HepG2 (cell line): ENCODE measurements around the gene ATP6V0A1. TPM values are rescaled to one million over a fixed set of nuclear protein-coding genes. Genes with fewer than 3 reads are reported as not detected.

Experiments
- ASH2L ChIP-seq: fragments of 300-600, 200-600 bp; sonication (generic); IDR thresholded peaks from 2 replicates; pipeline ENCODE4 v1.7.0; 2017; ENCODE audit warnings: low read depth, mild to moderate bottlenecking, moderate library complexity, mixed read lengths, low read length; ENCODE audit not compliant: insufficient read length
- DZIP1 ChIP-seq: sonication (generic); formaldehyde crosslinking; IDR thresholded peaks from 2 replicates; pipeline ENCODE4 v1.5.0; 2020; ENCODE audit warnings: mild to moderate bottlenecking, missing genetic modification reagents
- FOXO1 ChIP-seq: sonication (generic); formaldehyde crosslinking; IDR thresholded peaks from 2 replicates; pipeline ENCODE4 v1.4.0; 2020; ENCODE audit warnings: missing genetic modification reagents
- HNF4A ChIP-seq: sonication (generic); formaldehyde crosslinking; IDR thresholded peaks from 2 replicates; pipeline ENCODE4 v1.4.0; 2020; ENCODE audit warnings: missing genetic modification reagents
- HOXA3 ChIP-seq: sonication (generic); formaldehyde crosslinking; IDR thresholded peaks from 2 replicates; pipeline ENCODE4 v1.5.0; 2020; ENCODE audit warnings: missing genetic modification reagents
- NFYC ChIP-seq: IDR thresholded peaks from 2 replicates; pipeline ENCODE4 v1.6.1; 2016; ENCODE audit warnings: missing genetic modification reagents, missing compliant biosample characterization
- NR2F6 ChIP-seq, 2 experiments: IDR thresholded peaks; 2 replicates each; pipeline ENCODE4 v1.6.1; 2016; ENCODE audit warnings: antibody characterized with exemption in 1 of 2, mild to moderate bottlenecking in 1 of 2
- PRMT3 ChIP-seq: sonication (generic); formaldehyde crosslinking; IDR thresholded peaks from 2 replicates; pipeline ENCODE4 v1.8.1; 2022; ENCODE audit warnings: low read depth, mild to moderate bottlenecking, moderate library complexity, missing genetic modification reagents, borderline replicate concordance
- SMC3 ChIP-seq: IDR thresholded peaks from 2 replicates; pipeline ENCODE4 v1.6.1; 2011; ENCODE audit warnings: low read length, improper control_type of control experiment
- SRSF1 ChIP-seq: fragments of 200-400 bp; formaldehyde crosslinking; optimal IDR thresholded peaks from 2 replicates; pipeline ENCODE3; 2017; ENCODE audit warnings: mild to moderate bottlenecking, low read depth, low read length, moderate library complexity
- ZBTB21 ChIP-seq: sonication (generic); formaldehyde crosslinking; IDR thresholded peaks from 2 replicates; pipeline ENCODE4 v1.4.0; 2020; ENCODE audit warnings: missing genetic modification reagents
- ZNF350 ChIP-seq: sonication (generic); formaldehyde crosslinking; IDR thresholded peaks from 2 replicates; pipeline ENCODE4 v1.4.0; 2020; ENCODE audit warnings: mild to moderate bottlenecking, low read depth, missing genetic modification reagents, borderline replicate concordance
- ZNF572 ChIP-seq: sonication (generic); formaldehyde crosslinking; IDR thresholded peaks from 2 replicates; pipeline ENCODE4 v1.5.1; 2020; ENCODE audit warnings: mild to moderate bottlenecking, missing genetic modification reagents
- ZNF589 ChIP-seq: sonication (generic); formaldehyde crosslinking; conservative IDR thresholded peaks from 2 replicates; pipeline ENCODE4 v1.8.0; 2022; ENCODE audit warnings: mild to moderate bottlenecking, moderate library complexity, missing genetic modification reagents
- ZNF761 ChIP-seq: sonication (generic); formaldehyde crosslinking; conservative IDR thresholded peaks from 2 replicates; pipeline ENCODE4 v1.4.0; 2020; ENCODE audit warnings: mild to moderate bottlenecking, missing genetic modification reagents
- polyA plus RNA-seq, 8 experiments: library from polyadenylated mRNA; depleted of rRNA in 3 of 8; stranded (reverse) in 7 of 8; unstranded in 1 of 8; fragments of >200 nt; fragmentation: Illumina TruSeq in 4 of 8; extraction: Trizol in 4 of 8; gene quantifications; 2 replicates each; pipeline versions ENCODE4 v1.2.1 to v1.2.3, GENCODE V29; 2011 to 2016; ENCODE audit warnings: low read depth in 4 of 8, missing spikeins in 1 of 8, mixed read lengths in 1 of 8; ENCODE audit not compliant: insufficient read depth in 1 of 8
- total RNA-seq, 5 experiments: library from RNA; depleted of rRNA; stranded (reverse); fragments of >200 nt; fragmentation: Illumina TruSeq; extraction: Trizol; gene quantifications; 2 replicates each; pipeline ENCODE4 v1.2.3, GENCODE V29; 2016; ENCODE audit warnings: low read depth in 1 of 5
- TF ChIP-seq, protein P1 (sequence below): sonication (generic); formaldehyde crosslinking; IDR thresholded peaks from 2 replicates; pipeline ENCODE4 v1.8.0; 2022; ENCODE audit warnings: missing genetic modification reagents, mild to moderate bottlenecking, moderate library complexity, borderline replicate concordance
- TF ChIP-seq, protein P2 (sequence below): sonication (generic); formaldehyde crosslinking; IDR thresholded peaks from 2 replicates; pipeline ENCODE4 v1.5.1; 2020; ENCODE audit warnings: mild to moderate bottlenecking, missing genetic modification reagents, borderline replicate concordance
- TF ChIP-seq, protein P3 (sequence below): IDR thresholded peaks from 2 replicates; pipeline ENCODE4 v1.6.1; 2016; ENCODE audit warnings: low read depth

The ATP6V0A1 gene
- total and polyA plus RNA-seq, 2 of the 13 experiments (the other 11 are each of a cell fraction or from before 2014, with no cell fraction given): 27.9 to 54.1 TPM

- TF ChIP-seq, protein P1, sequence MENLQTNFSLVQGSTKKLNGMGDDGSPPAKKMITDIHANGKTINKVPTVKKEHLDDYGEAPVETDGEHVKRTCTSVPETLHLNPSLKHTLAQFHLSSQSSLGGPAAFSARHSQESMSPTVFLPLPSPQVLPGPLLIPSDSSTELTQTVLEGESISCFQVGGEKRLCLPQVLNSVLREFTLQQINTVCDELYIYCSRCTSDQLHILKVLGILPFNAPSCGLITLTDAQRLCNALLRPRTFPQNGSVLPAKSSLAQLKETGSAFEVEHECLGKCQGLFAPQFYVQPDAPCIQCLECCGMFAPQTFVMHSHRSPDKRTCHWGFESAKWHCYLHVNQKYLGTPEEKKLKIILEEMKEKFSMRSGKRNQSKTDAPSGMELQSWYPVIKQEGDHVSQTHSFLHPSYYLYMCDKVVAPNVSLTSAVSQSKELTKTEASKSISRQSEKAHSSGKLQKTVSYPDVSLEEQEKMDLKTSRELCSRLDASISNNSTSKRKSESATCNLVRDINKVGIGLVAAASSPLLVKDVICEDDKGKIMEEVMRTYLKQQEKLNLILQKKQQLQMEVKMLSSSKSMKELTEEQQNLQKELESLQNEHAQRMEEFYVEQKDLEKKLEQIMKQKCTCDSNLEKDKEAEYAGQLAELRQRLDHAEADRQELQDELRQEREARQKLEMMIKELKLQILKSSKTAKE (CRISPR knock-in tag): no peak
- TF ChIP-seq DZIP1 (CRISPR knock-in tag) (no peak), NR2F6 (IDR thresholded peaks at IDR 0.05) (peak; percentile 41; the same call in 1 of the 2 replicates), NR2F6 (CRISPR knock-in tag; IDR thresholded peaks at IDR 0.05) (peak; percentile 73; the same call in 1 of the 2 replicates), FOXO1 (CRISPR knock-in tag) (peak; percentile 70), HOXA3 (peak; percentile 95), ZNF761 (CRISPR knock-in tag) (no peak; the same call in 1 of the 2 replicates), ZNF589 (peak; percentile 92; the same call in 1 of the 2 replicates), SRSF1 (no peak), ASH2L (peak; percentile 97), ZBTB21 (CRISPR knock-in tag) (no peak), SMC3 (no peak), ZNF350 (peak; percentile 87), NFYC (no peak; the same call in 1 of the 2 replicates), ZNF572 (CRISPR knock-in tag) (peak; percentile 93), PRMT3 (no peak; the same call in 1 of the 2 replicates), HNF4A (CRISPR knock-in tag) (peak; percentile 58; the same call in 1 of the 2 replicates)
- TF ChIP-seq, protein P2, sequence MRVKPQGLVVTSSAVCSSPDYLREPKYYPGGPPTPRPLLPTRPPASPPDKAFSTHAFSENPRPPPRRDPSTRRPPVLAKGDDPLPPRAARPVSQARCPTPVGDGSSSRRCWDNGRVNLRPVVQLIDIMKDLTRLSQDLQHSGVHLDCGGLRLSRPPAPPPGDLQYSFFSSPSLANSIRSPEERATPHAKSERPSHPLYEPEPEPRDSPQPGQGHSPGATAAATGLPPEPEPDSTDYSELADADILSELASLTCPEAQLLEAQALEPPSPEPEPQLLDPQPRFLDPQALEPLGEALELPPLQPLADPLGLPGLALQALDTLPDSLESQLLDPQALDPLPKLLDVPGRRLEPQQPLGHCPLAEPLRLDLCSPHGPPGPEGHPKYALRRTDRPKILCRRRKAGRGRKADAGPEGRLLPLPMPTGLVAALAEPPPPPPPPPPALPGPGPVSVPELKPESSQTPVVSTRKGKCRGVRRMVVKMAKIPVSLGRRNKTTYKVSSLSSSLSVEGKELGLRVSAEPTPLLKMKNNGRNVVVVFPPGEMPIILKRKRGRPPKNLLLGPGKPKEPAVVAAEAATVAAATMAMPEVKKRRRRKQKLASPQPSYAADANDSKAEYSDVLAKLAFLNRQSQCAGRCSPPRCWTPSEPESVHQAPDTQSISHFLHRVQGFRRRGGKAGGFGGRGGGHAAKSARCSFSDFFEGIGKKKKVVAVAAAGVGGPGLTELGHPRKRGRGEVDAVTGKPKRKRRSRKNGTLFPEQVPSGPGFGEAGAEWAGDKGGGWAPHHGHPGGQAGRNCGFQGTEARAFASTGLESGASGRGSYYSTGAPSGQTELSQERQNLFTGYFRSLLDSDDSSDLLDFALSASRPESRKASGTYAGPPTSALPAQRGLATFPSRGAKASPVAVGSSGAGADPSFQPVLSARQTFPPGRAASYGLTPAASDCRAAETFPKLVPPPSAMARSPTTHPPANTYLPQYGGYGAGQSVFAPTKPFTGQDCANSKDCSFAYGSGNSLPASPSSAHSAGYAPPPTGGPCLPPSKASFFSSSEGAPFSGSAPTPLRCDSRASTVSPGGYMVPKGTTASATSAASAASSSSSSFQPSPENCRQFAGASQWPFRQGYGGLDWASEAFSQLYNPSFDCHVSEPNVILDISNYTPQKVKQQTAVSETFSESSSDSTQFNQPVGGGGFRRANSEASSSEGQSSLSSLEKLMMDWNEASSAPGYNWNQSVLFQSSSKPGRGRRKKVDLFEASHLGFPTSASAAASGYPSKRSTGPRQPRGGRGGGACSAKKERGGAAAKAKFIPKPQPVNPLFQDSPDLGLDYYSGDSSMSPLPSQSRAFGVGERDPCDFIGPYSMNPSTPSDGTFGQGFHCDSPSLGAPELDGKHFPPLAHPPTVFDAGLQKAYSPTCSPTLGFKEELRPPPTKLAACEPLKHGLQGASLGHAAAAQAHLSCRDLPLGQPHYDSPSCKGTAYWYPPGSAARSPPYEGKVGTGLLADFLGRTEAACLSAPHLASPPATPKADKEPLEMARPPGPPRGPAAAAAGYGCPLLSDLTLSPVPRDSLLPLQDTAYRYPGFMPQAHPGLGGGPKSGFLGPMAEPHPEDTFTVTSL (CRISPR knock-in tag): peak; percentile 11; the same call in 1 of the 2 replicates
- TF ChIP-seq, protein P3, sequence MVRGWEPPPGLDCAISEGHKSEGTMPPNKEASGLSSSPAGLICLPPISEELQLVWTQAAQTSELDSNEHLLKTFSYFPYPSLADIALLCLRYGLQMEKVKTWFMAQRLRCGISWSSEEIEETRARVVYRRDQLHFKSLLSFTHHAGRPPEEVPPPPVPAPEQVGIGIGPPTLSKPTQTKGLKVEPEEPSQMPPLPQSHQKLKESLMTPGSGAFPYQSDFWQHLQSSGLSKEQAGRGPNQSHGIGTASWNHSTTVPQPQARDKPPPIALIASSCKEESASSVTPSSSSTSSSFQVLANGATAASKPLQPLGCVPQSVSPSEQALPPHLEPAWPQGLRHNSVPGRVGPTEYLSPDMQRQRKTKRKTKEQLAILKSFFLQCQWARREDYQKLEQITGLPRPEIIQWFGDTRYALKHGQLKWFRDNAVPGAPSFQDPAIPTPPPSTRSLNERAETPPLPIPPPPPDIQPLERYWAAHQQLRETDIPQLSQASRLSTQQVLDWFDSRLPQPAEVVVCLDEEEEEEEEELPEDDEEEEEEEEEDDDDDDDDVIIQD: peak; percentile 65
These were observed 103.3 kb downstream of the ATP6V0A1 start, which contains the start of gene COASY (continued) for GRCh38 chr17:42561897-42562387.
